Measurements from ENCODE around the gene SMARCA5. TPM values are rescaled to one million over a fixed set of nuclear protein-coding genes. Genes with fewer than 3 reads are reported as not detected.

The SMARCA5 gene
- total RNA-seq, 3 donors from 2014 or later = 59.2 to 66.5 (median 64.4) TPM

Other genes with a start within 250 kb of the SMARCA5 start
- under 1 TPM; 0.30 to 0.95 (median 0.61) TPM for gene GAB1, start 176.8 kb upstream of the SMARCA5 start, total RNA-seq
- gene FREM3, start 187.0 kb downstream of the SMARCA5 start, total RNA-seq = not detected